SK-N-SH treated with all-trans-retinoic acid at 6 μM for 48 hours (cell line): ENCODE measurements around the gene DBF4.

ENCODE experiments used
- ATAC-seq: fragments of 200-7000 bp; cut with Tn5 transposase; 3 replicates; pipeline ENCODE4 v1.9.1; 2020; ENCODE audit warnings: mild to moderate bottlenecking, moderate library complexity
- ARNTL ChIP-seq: fragments of 450-650 bp; formaldehyde crosslinking; IDR thresholded peaks from 2 replicates; pipeline ENCODE4 v1.5.0; 2020; ENCODE audit warnings: low read depth, mild to moderate bottlenecking, moderate library complexity, borderline replicate concordance
- BACH2 ChIP-seq: fragments of 250-450 bp; sonication (Bioruptor Pico); IDR thresholded peaks from 2 replicates; pipeline ENCODE4 v1.9.0; 2021; ENCODE audit warnings: mild to moderate bottlenecking, borderline replicate concordance
- CREB5 ChIP-seq: fragments of 250-450 bp; sonication (Bioruptor Pico); IDR thresholded peaks from 2 replicates; pipeline ENCODE4 v1.5.1; 2020; ENCODE audit warnings: low read depth, mild to moderate bottlenecking, moderate library complexity
- CSRNP3 ChIP-seq: fragments of 250-450 bp; sonication (Bioruptor Pico); IDR thresholded peaks from 2 replicates; pipeline ENCODE4 v1.5.1; 2021; ENCODE audit warnings: mild to moderate bottlenecking, moderate library complexity
- ESRRG ChIP-seq: fragments of 250-450 bp; sonication (Bioruptor Pico); IDR thresholded peaks from 2 replicates; pipeline ENCODE4 v1.6.1; 2021; ENCODE audit warnings: mild to moderate bottlenecking
- GLIS3 ChIP-seq: fragments of 250-450 bp; sonication (Bioruptor Pico); IDR thresholded peaks from 2 replicates; pipeline ENCODE4 v1.5.0; 2020; ENCODE audit warnings: mild to moderate bottlenecking, moderate library complexity
- ISL1 ChIP-seq: fragments of 250-450 bp; sonication (Bioruptor Pico); IDR thresholded peaks from 2 replicates; pipeline ENCODE4 v2.1.2; 2022; ENCODE audit warnings: mild to moderate bottlenecking, moderate library complexity
- OSR1 ChIP-seq: fragments of 250-450 bp; sonication (Bioruptor Pico); IDR thresholded peaks from 2 replicates; pipeline ENCODE4 v1.8.0; 2022; ENCODE audit warnings: moderate library complexity, mild to moderate bottlenecking, inconsistent platforms
- PATZ1 ChIP-seq: fragments of 250-450 bp; sonication (Bioruptor Pico); IDR thresholded peaks from 2 replicates; pipeline ENCODE4 v1.8.0; 2020; ENCODE audit warnings: mild to moderate bottlenecking, moderate library complexity, borderline replicate concordance
- POU6F1 ChIP-seq: fragments of 250-450 bp; sonication (Bioruptor Pico); IDR thresholded peaks from 2 replicates; pipeline ENCODE4 v1.8.0; 2021; ENCODE audit warnings: low read depth, mild to moderate bottlenecking, moderate library complexity, borderline replicate concordance
- PPARA ChIP-seq: fragments of 250-450 bp; sonication (Bioruptor Pico); IDR thresholded peaks from 2 replicates; pipeline ENCODE4 v1.5.0; 2020; ENCODE audit warnings: mild to moderate bottlenecking, borderline replicate concordance
- RARB ChIP-seq: fragments of 250-450 bp; sonication (Bioruptor Pico); IDR thresholded peaks from 2 replicates; pipeline ENCODE4 v1.8.0; 2021; ENCODE audit warnings: mild to moderate bottlenecking, moderate library complexity
- SNAI2 ChIP-seq: fragments of 250-450 bp; sonication (Bioruptor Pico); IDR thresholded peaks from 2 replicates; pipeline ENCODE4 v1.5.0; 2020; ENCODE audit warnings: mild to moderate bottlenecking, moderate library complexity
- TCF4 ChIP-seq: fragments of 250-450 bp; sonication (Bioruptor Pico); IDR thresholded peaks from 2 replicates; pipeline ENCODE4 v1.8.0; 2021; ENCODE audit warnings: mild to moderate bottlenecking, moderate library complexity, borderline replicate concordance
- TOX ChIP-seq: fragments of 250-450 bp; sonication (Bioruptor Pico); IDR thresholded peaks from 2 replicates; pipeline ENCODE4 v1.8.0; 2021; ENCODE audit warnings: mild to moderate bottlenecking, moderate library complexity, borderline replicate concordance
- TSHZ2 ChIP-seq: fragments of 250-450 bp; sonication (Bioruptor Pico); IDR thresholded peaks from 2 replicates; pipeline ENCODE4 v1.5.0; 2020; ENCODE audit warnings: mild to moderate bottlenecking, moderate library complexity
- ZC3H10 ChIP-seq: fragments of 250-450 bp; sonication (Bioruptor Pico); IDR thresholded peaks from 2 replicates; pipeline ENCODE4 v1.5.1; 2021; ENCODE audit warnings: mild to moderate bottlenecking, moderate library complexity
- ZFP3 ChIP-seq: fragments of 250-450 bp; sonication (Bioruptor Pico); IDR thresholded peaks from 2 replicates; pipeline ENCODE4 v1.5.0; 2020; ENCODE audit warnings: mild to moderate bottlenecking, moderate library complexity
- ZFP30 ChIP-seq: fragments of 450-650 bp; formaldehyde crosslinking; IDR thresholded peaks from 2 replicates; pipeline ENCODE4 v1.5.0; 2022; ENCODE audit warnings: mild to moderate bottlenecking, moderate library complexity
- ZNF565 ChIP-seq: fragments of 450-650 bp; formaldehyde crosslinking; conservative IDR thresholded peaks from 2 replicates; pipeline ENCODE4 v1.5.0; 2020; ENCODE audit warnings: low read depth, mild to moderate bottlenecking, moderate library complexity
- ZNF70 ChIP-seq: fragments of 450-650 bp; formaldehyde crosslinking; IDR thresholded peaks from 2 replicates; pipeline ENCODE4 v1.5.0; 2020; ENCODE audit warnings: mild to moderate bottlenecking, moderate library complexity
- ZNF8 ChIP-seq: fragments of 450-650 bp; formaldehyde crosslinking; IDR thresholded peaks from 2 replicates; pipeline ENCODE4 v1.5.0; 2020; ENCODE audit warnings: mild to moderate bottlenecking, moderate library complexity

The DBF4 gene

DNA sequence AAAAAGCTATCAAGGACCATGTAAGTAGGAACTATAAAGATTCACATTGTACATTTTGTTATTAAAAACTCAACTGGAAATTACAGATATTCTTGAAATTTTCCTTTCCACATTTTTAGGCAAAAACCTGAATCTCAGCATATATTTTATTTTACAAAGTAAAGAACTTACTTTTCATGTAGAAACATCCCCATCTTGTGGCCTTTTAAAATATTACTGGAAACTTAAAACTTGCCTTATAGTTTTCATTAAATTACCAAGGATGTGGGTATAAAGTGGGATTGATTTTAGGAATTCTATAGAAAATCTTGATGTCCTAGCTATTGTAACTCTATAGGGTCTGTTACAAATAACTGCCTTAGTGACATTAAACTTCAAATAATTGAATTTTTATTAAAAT lies 10.6 kb downstream of the DBF4 start (continued):
- TF ChIP-seq TSHZ2 (CRISPR knock-in tag) (no peak), ISL1 (no peak), GLIS3 (CRISPR knock-in tag) (no peak)

GRCh38 chr7:87895363-87895762 lies 19.1 kb downstream of the DBF4 start:
- no peak for ATAC-seq
- no peak for TF ChIP-seq TSHZ2 (CRISPR knock-in tag)
- TF ChIP-seq ARNTL (CRISPR knock-in tag) = no peak
- TF ChIP-seq PATZ1 = no peak
- TF ChIP-seq GLIS3 (CRISPR knock-in tag) = no peak
- TF ChIP-seq ZFP3 (CRISPR knock-in tag) = no peak
- no peak for TF ChIP-seq ZFP30
- no peak for TF ChIP-seq PPARA (CRISPR knock-in tag)
- no peak for TF ChIP-seq ZNF8 (CRISPR knock-in tag)
- no peak for TF ChIP-seq ZNF565
- no peak for TF ChIP-seq OSR1 (CRISPR knock-in tag)
- TF ChIP-seq CSRNP3 (CRISPR knock-in tag) = no peak
- TF ChIP-seq ZC3H10 (CRISPR knock-in tag) = no peak
- no peak for TF ChIP-seq CREB5
- no peak for TF ChIP-seq TCF4 (CRISPR knock-in tag)
- no peak for TF ChIP-seq SNAI2 (CRISPR knock-in tag)
- no peak for TF ChIP-seq BACH2 (CRISPR knock-in tag)
- TF ChIP-seq ISL1 = no peak
- TF ChIP-seq ESRRG (CRISPR knock-in tag) = no peak

DNA sequence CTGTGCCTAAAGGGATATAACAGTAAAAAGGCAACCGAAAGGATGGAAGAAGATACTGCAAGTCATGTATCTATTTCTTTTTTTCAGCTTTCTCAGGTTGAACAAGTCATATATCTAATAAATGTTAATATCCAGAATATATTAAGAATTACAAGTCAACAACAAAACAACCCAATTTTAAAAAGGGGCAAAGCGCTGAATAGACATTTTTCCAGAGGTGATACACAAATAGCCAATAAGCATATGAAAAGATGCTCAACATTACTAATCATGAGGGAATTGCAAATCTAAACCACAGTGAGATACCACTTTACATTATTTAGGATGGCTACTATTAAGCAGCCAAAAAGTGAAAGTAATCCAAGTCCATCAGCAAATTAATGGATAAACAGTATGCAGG lies 23.0 kb downstream of the DBF4 start:
- TF ChIP-seq ZC3H10 (CRISPR knock-in tag) (no peak), ARNTL (CRISPR knock-in tag) (no peak), CSRNP3 (CRISPR knock-in tag) (no peak), ZNF565 (no peak), ZNF70 (CRISPR knock-in tag) (no peak), TOX (CRISPR knock-in tag) (no peak), ZFP3 (CRISPR knock-in tag) (no peak), RARB (no peak), ZFP30 (no peak), ISL1 (no peak), PPARA (CRISPR knock-in tag) (no peak), POU6F1 (CRISPR knock-in tag) (no peak)
- ATAC-seq = no peak
